Type B pancreatic cell (in vitro differentiated cells): ENCODE measurements around the gene MARVELD1. TPM values are rescaled to one million over a fixed set of nuclear protein-coding genes. Genes with fewer than 3 reads are reported as not detected.

Experiments used
- DNase-seq: peaks from one replicate; pipeline ENCODE4 v3.0.0; 2021; ENCODE audit warnings: mixed read lengths; ENCODE audit not compliant: unreplicated experiment; ENCODE audit errors: extremely low spot score
- H3K27ac Mint-ChIP-seq: 2 replicates; pipeline ENCODE4 v1.8.0; 2021; ENCODE audit warnings: mild to moderate bottlenecking, mixed read lengths
- H3K27me3 Mint-ChIP-seq: 2 replicates; pipeline ENCODE4 v1.8.0; 2021; ENCODE audit warnings: mixed read lengths
- H3K36me3 Mint-ChIP-seq: 2 replicates; pipeline ENCODE4 v1.8.0; 2021; ENCODE audit warnings: mixed read lengths
- H3K4me1 Mint-ChIP-seq: one replicate; pipeline ENCODE4 v1.8.0; 2021; ENCODE audit warnings: mixed read lengths; ENCODE audit not compliant: unreplicated experiment
- H3K4me3 Mint-ChIP-seq: 2 replicates; pipeline ENCODE4 v1.8.0; 2021; ENCODE audit warnings: mild to moderate bottlenecking, mixed read lengths
- H3K9me3 Mint-ChIP-seq: 2 replicates; pipeline ENCODE4 v1.8.0; 2021; ENCODE audit warnings: mixed read lengths
- CTCF ChIP-seq: fragments of 200-600 bp; sonication (generic); conservative IDR thresholded peaks from 2 replicates; pipeline ENCODE4 v1.5.0; 2021; ENCODE audit warnings: antibody characterized with exemption, mild to moderate bottlenecking
- total RNA-seq: library from RNA; stranded (reverse); gene quantifications from 2 replicates; pipeline ENCODE4 v1.2.1, GENCODE V29; 2021; ENCODE audit warnings: low replicate concordance

Gene MARVELD1
- total RNA-seq, 1 donor from 2014 or later, result 43.7 TPM

- Mint-ChIP-seq H3K36me3 (peaks cover 4% of the 10 kb centered on the region), H3K27ac (no peak overlapping the region), H3K4me3 (no peak overlapping the region), H3K4me1 (no peaks in the 10 kb centered on the region), H3K27me3 (no peaks in the 10 kb centered on the region), H3K9me3 (no peaks in the 10 kb centered on the region)
- TF ChIP-seq CTCF, result no peak
- DNase-seq, result no peak
These were observed 39.6 kb upstream of the MARVELD1 start for GRCh38 chr10:97673736-97674525.

GRCh38 chr10:97675222-97675621 lies 38.3 kb upstream of the MARVELD1 start:
- H3K9me3 Mint-ChIP-seq, result no peaks in the 10 kb centered on the region
- peaks cover 3% of the 10 kb centered on the region for H3K36me3 Mint-ChIP-seq
- TF ChIP-seq CTCF, result no peak
- H3K4me1 Mint-ChIP-seq, result no peaks in the 10 kb centered on the region
- no peak overlapping the region for H3K4me3 Mint-ChIP-seq
- no peak overlapping the region for H3K27ac Mint-ChIP-seq
- no peak for DNase-seq
- no peaks in the 10 kb centered on the region for H3K27me3 Mint-ChIP-seq

- peak; percentile 97 for TF ChIP-seq CTCF
- Mint-ChIP-seq H3K27ac (no peak overlapping the region), H3K9me3 (no peaks in the 10 kb centered on the region), H3K27me3 (no peaks in the 10 kb centered on the region), H3K36me3 (no peaks in the 10 kb centered on the region), H3K4me1 (peaks cover under 1% of the 10 kb centered on the region), H3K4me3 (no peak overlapping the region)
- DNase-seq, result no peak
These were observed 36.6 kb upstream of the MARVELD1 start for GRCh38 chr10:97676770-97677581.

GRCh38 chr10:97679594-97679993 lies 33.9 kb upstream of the MARVELD1 start:
- H3K36me3 Mint-ChIP-seq, result no peaks in the 10 kb centered on the region
- TF ChIP-seq CTCF, result no peak
- no peak overlapping the region for H3K4me3 Mint-ChIP-seq
- no peak for DNase-seq
- peaks cover 13% of the 10 kb centered on the region for H3K4me1 Mint-ChIP-seq
- no peaks in the 10 kb centered on the region for H3K9me3 Mint-ChIP-seq
- H3K27me3 Mint-ChIP-seq, result no peaks in the 10 kb centered on the region
- H3K27ac Mint-ChIP-seq, result no peak overlapping the region

- DNase-seq, result no peak
- Mint-ChIP-seq H3K4me1 (peaks cover 20% of the 10 kb centered on the region), H3K36me3 (no peaks in the 10 kb centered on the region), H3K27me3 (no peaks in the 10 kb centered on the region), H3K27ac (peak overlapping the region; percentile 88), H3K9me3 (no peaks in the 10 kb centered on the region), H3K4me3 (no peak overlapping the region)
- no peak for TF ChIP-seq CTCF
These were observed 31.5 kb upstream of the MARVELD1 start for GRCh38 chr10:97682042-97682441.
